Endodermal cell (in vitro differentiated cells): ENCODE measurements around the gene MOCS1. TPM values are rescaled to one million over a fixed set of nuclear protein-coding genes. Genes with fewer than 3 reads are reported as not detected.

ENCODE experiments used
- DNase-seq: peaks from one replicate; pipeline ENCODE4 v3.0.0-alpha.2; 2017
- H3K27ac ChIP-seq: 2 replicates; pipeline ENCODE4 v1.5.1; 2013; ENCODE audit warnings: mild to moderate bottlenecking, low read depth, low read length, moderate library complexity
- H3K27me3 ChIP-seq: 2 replicates; pipeline ENCODE4 v1.6.1; 2013; ENCODE audit warnings: mild to moderate bottlenecking, low read length, moderate library complexity; ENCODE audit not compliant: insufficient read depth, control insufficient read depth, poor library complexity, severe bottlenecking
- H3K36me3 ChIP-seq: 2 replicates; pipeline ENCODE4 v1.7.0; 2013; ENCODE audit warnings: mild to moderate bottlenecking, low read length, moderate library complexity; ENCODE audit not compliant: control insufficient read depth, insufficient read depth
- H3K4me1 ChIP-seq: one replicate; pipeline ENCODE4 v1.7.0; 2013; ENCODE audit warnings: low read length; ENCODE audit not compliant: control insufficient read depth, insufficient read depth
- H3K4me3 ChIP-seq: 2 replicates; pipeline ENCODE4 v1.5.1; 2013; ENCODE audit warnings: mild to moderate bottlenecking, low read length, moderate library complexity
- H3K9ac ChIP-seq: 2 replicates; pipeline ENCODE4 v1.6.1; 2013; ENCODE audit warnings: mild to moderate bottlenecking, low read length, moderate library complexity; ENCODE audit not compliant: poor library complexity, severe bottlenecking; ENCODE audit errors: extremely low read depth
- H3K9me3 ChIP-seq: 2 replicates; pipeline ENCODE4 v1.6.1; 2013; ENCODE audit warnings: mild to moderate bottlenecking, low read length, moderate library complexity; ENCODE audit not compliant: control insufficient read depth
- H3K27ac Mint-ChIP-seq: 2 replicates; pipeline ENCODE4 v1.8.0; 2020; ENCODE audit warnings: mixed read lengths
- H3K27me3 Mint-ChIP-seq: 2 replicates; pipeline ENCODE4 v1.8.0; 2021; ENCODE audit warnings: mild to moderate bottlenecking, mixed read lengths; ENCODE audit not compliant: insufficient read depth
- H3K36me3 Mint-ChIP-seq: 2 replicates; pipeline ENCODE4 v1.8.0; 2020; ENCODE audit warnings: low read depth, mixed read lengths
- H3K4me1 Mint-ChIP-seq: 2 replicates; pipeline ENCODE4 v1.8.0; 2020; ENCODE audit warnings: mixed read lengths
- H3K4me3 Mint-ChIP-seq: 2 replicates; pipeline ENCODE4 v1.8.0; 2020; ENCODE audit warnings: mild to moderate bottlenecking, moderate library complexity, mixed read lengths
- H3K9me3 Mint-ChIP-seq: 2 replicates; pipeline ENCODE4 v1.8.0; 2020; ENCODE audit warnings: mild to moderate bottlenecking, mixed read lengths
- CTCF ChIP-seq: fragments of 200-600 bp; sonication (generic); conservative IDR thresholded peaks from 2 replicates; pipeline ENCODE4 v1.5.0; 2021; ENCODE audit warnings: antibody characterized with exemption, mild to moderate bottlenecking
- WGBS, 2 experiments: methylation state at CpG; one replicate each; pipeline versions ENCODE4 v1.1.5 to v1.1.7; 2013; ENCODE audit warnings: missing lambda C conversion rate in 2 of 2, mixed read lengths in 1 of 2; ENCODE audit not compliant: insufficient coverage in 1 of 2, insufficient read length in 1 of 2; 5-methylcytosine and 5-hydroxymethylcytosine counted together
- total RNA-seq, 2 donors: library from RNA; stranded (reverse); fragmentation: NEBNext Ultra II Directional in 1 of 2; extraction: Animal tissue kit (Norgen Biotek cat#: 25700) in 1 of 2; gene quantifications; 2 replicates in 1 of 2; 3 replicates in 1 of 2; pipeline ENCODE4 v1.2.1, GENCODE V29; 2021

Gene MOCS1
- total RNA-seq, 2 donors from 2014 or later = 8.7 to 11.3 TPM

GRCh38 chr6:39948199-39948791 lies 14.0 kb upstream of the MOCS1 start:
- Mint-ChIP-seq H3K36me3 (no peaks in the 10 kb centered on the region), H3K4me1 (peaks cover 15% of the 10 kb centered on the region), H3K9me3 (no peaks in the 10 kb centered on the region), H3K4me3 (no peak overlapping the region), H3K27me3 (no peaks in the 10 kb centered on the region), H3K27ac (no peak overlapping the region)
- no peak for DNase-seq
- Histone ChIP-seq H3K4me1 (no peaks in the 10 kb centered on the region), H3K9ac (no peak overlapping the region), H3K4me3 (no peak overlapping the region), H3K9me3 (no peaks in the 10 kb centered on the region), H3K27me3 (no peaks in the 10 kb centered on the region), H3K27ac (no peak overlapping the region), H3K36me3 (no peaks in the 10 kb centered on the region)
- WGBS, 2 experiments = 83 to 84% methylated on average over 4 to 5 of the region's 5 CpGs
- no peak for TF ChIP-seq CTCF

GRCh38 chr6:39947611-39948068 lies 13.4 kb upstream of the MOCS1 start:
- H3K27ac ChIP-seq = no peak overlapping the region
- no peak overlapping the region for H3K4me3 Mint-ChIP-seq
- no peaks in the 10 kb centered on the region for H3K9me3 Mint-ChIP-seq
- peaks cover 15% of the 10 kb centered on the region for H3K4me1 Mint-ChIP-seq
- no peaks in the 10 kb centered on the region for H3K27me3 ChIP-seq
- no peaks in the 10 kb centered on the region for H3K36me3 Mint-ChIP-seq
- H3K4me3 ChIP-seq = no peak overlapping the region
- H3K9me3 ChIP-seq = no peaks in the 10 kb centered on the region
- no peaks in the 10 kb centered on the region for H3K4me1 ChIP-seq
- peak; percentile 80 for DNase-seq
- H3K36me3 ChIP-seq = no peaks in the 10 kb centered on the region
- H3K27me3 Mint-ChIP-seq = no peaks in the 10 kb centered on the region
- H3K27ac Mint-ChIP-seq = peak overlapping the region; percentile 4
- H3K9ac ChIP-seq = no peak overlapping the region
- 35% methylated on average over 5 of the region's 5 CpGs for whole genome bisulfite sequencing, 2 experiments
- TF ChIP-seq CTCF = no peak

GRCh38 chr6:39945626-39946025 lies 11.4 kb upstream of the MOCS1 start:
- Histone ChIP-seq H3K27me3 (no peaks in the 10 kb centered on the region), H3K4me1 (no peaks in the 10 kb centered on the region), H3K9me3 (no peaks in the 10 kb centered on the region), H3K36me3 (no peaks in the 10 kb centered on the region), H3K4me3 (no peak overlapping the region), H3K27ac (no peak overlapping the region), H3K9ac (no peak overlapping the region)
- Mint-ChIP-seq H3K4me3 (no peak overlapping the region), H3K27ac (no peak overlapping the region), H3K27me3 (no peaks in the 10 kb centered on the region), H3K4me1 (peaks cover 15% of the 10 kb centered on the region), H3K9me3 (no peaks in the 10 kb centered on the region), H3K36me3 (no peaks in the 10 kb centered on the region)
- 67 to 95% methylated on average over 1 of the region's 1 CpG for WGBS, 2 experiments
- no peak for TF ChIP-seq CTCF
- DNase-seq = no peak
